BJ (cell line): ENCODE measurements around the gene S100A5. TPM values are rescaled to one million over a fixed set of nuclear protein-coding genes. Genes with fewer than 3 reads are reported as not detected.
"Not testable (repeated sequence)": the region's sequence is repeated elsewhere in the genome, so short reads cannot be mapped to it uniquely, and the experiment has no call there.

ENCODE experiments used
- CTCF ChIA-PET: fragments of 350-600 bp; formaldehyde crosslinking; extraction: SDS; loops from one replicate; lab custom pipeline; 2021; ENCODE audit warnings: antibody characterized with exemption, inconsistent platforms; lab: Yijun Ruan, JAX
- POLR2A ChIA-PET: fragments of 300-600 bp; sonication (Branson Sonifier 250); formaldehyde crosslinking; extraction: SDS; loops from one replicate; lab custom pipeline; 2021; ENCODE audit warnings: antibody characterized with exemption; lab: Charles Lee
- DNase-seq: peaks from one replicate; pipeline ENCODE4 v3.0.0-alpha.2; 2011; ENCODE audit warnings: low read depth
- H3K27me3 ChIP-seq: 2 replicates; pipeline ENCODE4 v1.6.0; 2011; ENCODE audit warnings: low read length; ENCODE audit not compliant: control insufficient read depth, insufficient read depth
- H3K36me3 ChIP-seq: 2 replicates; pipeline ENCODE4 v1.5.1; 2011; ENCODE audit warnings: low read length; ENCODE audit not compliant: control insufficient read depth, insufficient read depth
- H3K4me3 ChIP-seq: 2 replicates; pipeline ENCODE4 v1.5.1; 2011; ENCODE audit warnings: low read depth, mild to moderate bottlenecking, control low read depth, low read length
- CTCF ChIP-seq: IDR thresholded peaks from 2 replicates; pipeline ENCODE4 v1.5.1; 2011; ENCODE audit warnings: low read depth, mild to moderate bottlenecking, control low read depth, inconsistent platforms, low read length, moderate library complexity; ENCODE audit not compliant: insufficient read depth
- polyA plus RNA-seq: library from polyadenylated mRNA; depleted of rRNA; stranded (reverse); fragments of >200 nt; gene quantifications from 2 replicates; pipeline ENCODE4 v1.2.3, GENCODE V29; 2011

The S100A5 gene
- polyA plus RNA-seq, 1 experiment: 0.28 TPM

DNA sequence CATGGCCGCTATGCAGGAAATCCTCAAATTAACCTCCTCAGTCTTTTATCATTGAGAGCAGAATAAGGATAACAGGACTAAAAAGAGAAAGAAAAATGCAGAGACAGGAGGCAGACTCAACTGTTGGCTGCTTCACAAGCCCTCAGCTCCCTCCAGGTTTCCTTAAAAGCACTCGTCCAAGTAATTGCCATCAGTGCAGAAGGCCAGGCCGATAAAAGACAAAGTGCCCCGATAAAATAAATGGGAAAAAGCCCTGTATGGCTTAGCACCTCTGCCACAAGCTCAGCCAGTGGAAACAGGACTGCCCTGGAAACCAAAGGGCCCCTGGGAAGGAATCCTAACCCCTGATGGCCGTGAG is 13.1 kb downstream of the S100A5 start:
- TF ChIP-seq CTCF: no peak

GRCh38 chr1:153527023-153527682 is 13.6 kb downstream of the S100A5 start:
- Histone ChIP-seq H3K4me3 (no peak overlapping the region), H3K36me3 (no peaks in the 10 kb centered on the region), H3K27me3 (no peaks in the 10 kb centered on the region)
- POLR2A ChIA-PET: no interaction called here
- CTCF ChIA-PET: interaction anchor here (1.4 to 4.6 kb wide), 4 partner anchors 17 to 174 kb away, joined by 3 to 25 read pairs (median 4); no protein-coding TSS in a partner anchor
- no peak for DNase-seq
- TF ChIP-seq CTCF: no peak

More for the DNA sequence above, 13.1 kb downstream of the S100A5 start:
- DNase-seq: no peak
- ChIA-PET CTCF (interaction anchor here (0.7 to 4.6 kb wide), 5 partner anchors 17 to 175 kb away, joined by 3 to 25 read pairs (median 3); no protein-coding TSS in a partner anchor), POLR2A (no interaction called here)
- no peaks in the 10 kb centered on the region for H3K36me3 ChIP-seq
- H3K27me3 ChIP-seq: no peaks in the 10 kb centered on the region
- H3K4me3 ChIP-seq: no peak overlapping the region

GRCh38 chr1:153526132-153526543 is 14.6 kb downstream of the S100A5 start:
- ChIA-PET CTCF (interaction anchor here (1.2 to 4.6 kb wide), 6 partner anchors 9 to 46 kb away, joined by 5 to 25 read pairs (median 8); no protein-coding TSS in a partner anchor), POLR2A (no interaction called here)
- no peak overlapping the region for H3K4me3 ChIP-seq
- no peaks in the 10 kb centered on the region for H3K36me3 ChIP-seq
- DNase-seq: no peak
- no peak for TF ChIP-seq CTCF
- H3K27me3 ChIP-seq: no peaks in the 10 kb centered on the region

DNA sequence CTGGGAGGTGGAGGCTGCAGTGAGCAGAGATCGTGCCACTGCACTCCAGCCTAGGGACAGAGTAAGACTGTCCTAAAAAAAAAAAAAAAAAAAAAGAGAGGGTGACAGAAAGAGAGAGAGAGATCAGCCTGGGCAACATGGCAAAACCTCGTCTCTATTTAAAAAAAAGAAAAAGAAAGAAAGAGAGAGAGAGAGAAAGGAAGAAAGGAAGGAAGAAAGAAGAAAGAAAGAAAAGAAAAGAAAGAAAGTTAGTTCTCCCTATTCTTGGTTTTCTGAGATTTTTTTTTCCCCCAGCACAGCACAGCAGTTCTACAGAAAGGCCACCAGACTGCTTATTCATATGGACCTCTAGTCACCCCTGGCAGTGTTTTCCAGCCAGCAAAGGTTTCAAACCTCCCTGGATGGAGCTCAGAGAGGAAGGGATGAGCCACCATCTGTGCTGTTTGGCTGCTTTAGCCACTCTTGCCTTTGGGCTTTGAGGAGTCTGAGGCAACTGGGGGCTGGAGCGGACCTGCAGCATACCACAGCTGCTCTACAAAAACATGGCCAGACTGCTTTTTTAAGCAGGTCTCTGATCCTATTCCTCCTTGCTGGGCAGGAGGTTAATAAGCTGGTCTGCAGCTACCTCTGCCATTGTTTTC is 15.5 kb downstream of the S100A5 start:
- POLR2A ChIA-PET: no interaction called here
- no peaks in the 10 kb centered on the region for H3K27me3 ChIP-seq
- no peak for DNase-seq
- H3K4me3 ChIP-seq: no peak overlapping the region
- no peaks in the 10 kb centered on the region for H3K36me3 ChIP-seq
- no peak for TF ChIP-seq CTCF
- CTCF ChIA-PET: interaction anchor here (0.6 to 4.6 kb wide), 12 partner anchors 7 to 1537 kb away, joined by 3 to 25 read pairs (median 4); no protein-coding TSS in a partner anchor

- CTCF ChIA-PET: interaction anchor here (0.6 to 5.1 kb wide), 4 partner anchors 10 to 47 kb away, joined by 3 to 38 read pairs (median 3); no protein-coding TSS in a partner anchor
- H3K36me3 ChIP-seq, H3K4me3 ChIP-seq, POLR2A ChIA-PET, H3K27me3 ChIP-seq, DNase-seq: not testable (repeated sequence)
Observed at GRCh38 chr1:153522353-153523048, 18.2 kb downstream of the S100A5 start.

- POLR2A ChIA-PET, H3K4me3 ChIP-seq, H3K27me3 ChIP-seq, DNase-seq, H3K36me3 ChIP-seq: not testable (repeated sequence)
- CTCF ChIA-PET: interaction anchor here (1.0 to 5.1 kb wide), 8 partner anchors 11 to 96 kb away, joined by 3 to 38 read pairs (median 5); no protein-coding TSS in a partner anchor
Observed at GRCh38 chr1:153521808-153522207, 18.9 kb downstream of the S100A5 start.
